Vagina (tissue), 2 donors: ENCODE results near the gene TPSAB1. TPM values are rescaled to one million over a fixed set of nuclear protein-coding genes. Genes with fewer than 3 reads are reported as not detected.

Source experiments
- DNase-seq, 2 donors: peaks; one replicate each; pipeline ENCODE4 v3.0.0-alpha.2; 2017; ENCODE audit errors: extremely low spot score in 2 of 2
- H3K27ac ChIP-seq: fragments of 200-600 bp; sonication (generic); one replicate; pipeline ENCODE4 v1.5.1; 2019
- H3K27me3 ChIP-seq: fragments of 200-600 bp; sonication (generic); one replicate; pipeline ENCODE4 v1.5.1; 2019
- H3K36me3 ChIP-seq, 2 donors: fragments of 200-600 bp; sonication (generic); one replicate each; pipeline ENCODE4 v1.5.1; 2017 to 2019
- H3K4me1 ChIP-seq: fragments of 200-600 bp; sonication (generic); one replicate; pipeline ENCODE4 v1.5.1; 2019
- H3K4me3 ChIP-seq, 2 donors: fragments of 200-600 bp; sonication (generic); 1 replicate in 1 of 2; 2 replicates in 1 of 2; pipeline ENCODE4 v1.5.1; 2016 to 2019
- H3K9me3 ChIP-seq: fragments of 200-600 bp; sonication (generic); one replicate; pipeline ENCODE4 v1.5.1; 2019
- POLR2A ChIP-seq, 2 donors: fragments of 450-650 bp; IDR thresholded peaks; one replicate each; pipeline ENCODE4 v1.6.1; 2017; ENCODE audit warnings: antibody characterized with exemption in 2 of 2, mild to moderate bottlenecking in 2 of 2, moderate library complexity in 2 of 2
- POLR2AphosphoS5 ChIP-seq, 2 donors: sonication (generic); formaldehyde crosslinking; IDR thresholded peaks; one replicate each; pipeline ENCODE4 v1.9.0; 2017; ENCODE audit warnings: antibody characterized with exemption in 2 of 2, mild to moderate bottlenecking in 2 of 2, low read depth in 1 of 2; ENCODE audit not compliant: insufficient read depth in 1 of 2
- intact Hi-C: fragments of 100-400 bp; cut with DNase I; formaldehyde crosslinking; loops from one replicate; pipeline ENCODE4 v1.15.1; 2023
- total RNA-seq: library from RNA; depleted of rRNA; stranded (reverse); fragments of >200 nt; gene quantifications from one replicate; pipeline ENCODE4 v1.2.3, GENCODE V29; 2016
- TF ChIP-seq, protein P1 (sequence below), 3 experiments: fragments of 450-650 bp in 2 of 3; fragments of 200-600 bp in 1 of 3; sonication (generic) in 1 of 3; IDR thresholded peaks; one replicate each; pipeline ENCODE4 v1.5.1; 2017 to 2019; ENCODE audit warnings: antibody characterized with exemption in 3 of 3, mild to moderate bottlenecking in 2 of 3, moderate library complexity in 2 of 3

TPSAB1 gene
- total RNA-seq, 1 donor from 2014 or later, result 70.0 TPM

DNA sequence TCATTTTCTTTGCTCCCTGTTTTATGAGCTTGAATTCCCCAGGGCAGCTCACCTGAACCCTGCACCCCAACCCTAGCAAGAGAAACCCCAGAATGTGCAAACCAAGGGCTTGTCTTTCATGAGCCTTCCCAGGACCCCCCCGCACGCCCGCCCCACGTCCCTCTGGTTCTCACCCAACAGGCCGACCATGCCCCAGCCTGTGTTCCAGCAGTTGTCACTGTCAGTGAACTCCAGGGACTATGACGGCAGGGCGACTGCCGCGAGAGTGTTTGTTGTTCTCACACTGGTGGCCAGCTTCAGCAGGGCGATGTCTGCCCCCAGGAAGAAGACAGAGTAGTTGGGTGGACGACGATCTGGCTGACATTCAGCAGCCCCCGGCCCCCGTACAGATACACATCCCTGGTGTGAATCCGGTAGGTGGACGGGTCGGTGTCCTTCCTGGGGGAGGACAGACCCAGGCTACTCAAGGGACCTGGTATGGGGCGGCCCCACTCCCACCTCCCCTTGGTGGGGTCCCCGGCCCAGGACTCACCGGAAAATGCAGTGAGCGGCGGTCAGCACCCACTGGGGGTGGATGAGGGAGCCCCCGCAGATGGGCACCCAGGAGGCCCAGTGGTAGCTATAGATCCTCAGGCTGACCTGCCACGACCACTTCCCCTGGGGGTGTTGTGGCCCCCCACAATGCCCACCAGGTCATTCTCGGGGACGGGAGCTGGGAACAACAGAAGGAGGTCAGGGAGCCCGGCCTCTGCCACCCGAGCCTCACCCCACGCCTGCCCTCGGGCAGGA, 35.5 kb downstream of the TPSAB1 start:
- peaks cover 8% of the 10 kb centered on the region for H3K4me1 ChIP-seq
- no peak overlapping the region for H3K27ac ChIP-seq
- no peaks in the 10 kb centered on the region for H3K27me3 ChIP-seq
- intact Hi-C loops, result no loop called here
- H3K9me3 ChIP-seq, result no peaks in the 10 kb centered on the region
- DNase-seq, result no peak
- TF ChIP-seq POLR2AphosphoS5 (IDR thresholded peaks at IDR 0.05; ENCODE audit: insufficient read depth in 1 of 2, low read depth in 1 of 2) (no peak), POLR2A (IDR thresholded peaks at IDR 0.05) (no peak)
- TF ChIP-seq, protein P1, sequence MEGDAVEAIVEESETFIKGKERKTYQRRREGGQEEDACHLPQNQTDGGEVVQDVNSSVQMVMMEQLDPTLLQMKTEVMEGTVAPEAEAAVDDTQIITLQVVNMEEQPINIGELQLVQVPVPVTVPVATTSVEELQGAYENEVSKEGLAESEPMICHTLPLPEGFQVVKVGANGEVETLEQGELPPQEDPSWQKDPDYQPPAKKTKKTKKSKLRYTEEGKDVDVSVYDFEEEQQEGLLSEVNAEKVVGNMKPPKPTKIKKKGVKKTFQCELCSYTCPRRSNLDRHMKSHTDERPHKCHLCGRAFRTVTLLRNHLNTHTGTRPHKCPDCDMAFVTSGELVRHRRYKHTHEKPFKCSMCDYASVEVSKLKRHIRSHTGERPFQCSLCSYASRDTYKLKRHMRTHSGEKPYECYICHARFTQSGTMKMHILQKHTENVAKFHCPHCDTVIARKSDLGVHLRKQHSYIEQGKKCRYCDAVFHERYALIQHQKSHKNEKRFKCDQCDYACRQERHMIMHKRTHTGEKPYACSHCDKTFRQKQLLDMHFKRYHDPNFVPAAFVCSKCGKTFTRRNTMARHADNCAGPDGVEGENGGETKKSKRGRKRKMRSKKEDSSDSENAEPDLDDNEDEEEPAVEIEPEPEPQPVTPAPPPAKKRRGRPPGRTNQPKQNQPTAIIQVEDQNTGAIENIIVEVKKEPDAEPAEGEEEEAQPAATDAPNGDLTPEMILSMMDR (IDR thresholded peaks at IDR 0.05), result no peak
- H3K4me3 ChIP-seq, result no peak overlapping the region
- H3K36me3 ChIP-seq, result no peaks in the 10 kb centered on the region

DNA sequence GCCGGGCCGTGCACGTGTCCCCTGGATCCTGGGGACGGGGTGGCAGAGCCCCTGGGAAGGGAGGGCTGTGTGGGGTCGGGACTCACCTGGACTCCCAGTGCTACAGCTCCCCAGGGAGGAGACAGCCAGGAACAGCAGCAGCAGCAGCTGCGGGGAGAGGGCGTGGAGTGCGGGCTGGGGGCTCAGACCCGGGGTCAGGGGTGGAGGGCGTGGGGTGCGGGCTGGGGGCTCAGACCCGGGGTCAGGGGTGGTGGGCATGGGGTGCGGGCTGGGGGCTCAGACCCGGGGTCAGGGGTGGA, 36.0 kb downstream of the TPSAB1 start:
- Histone ChIP-seq H3K27me3 (no peaks in the 10 kb centered on the region), H3K4me1 (peaks cover 8% of the 10 kb centered on the region), H3K4me3 (no peak overlapping the region), H3K27ac (no peak overlapping the region), H3K9me3 (no peaks in the 10 kb centered on the region), H3K36me3 (no peaks in the 10 kb centered on the region)
- DNase-seq, result no peak
- intact Hi-C loops, result no loop called here
- TF ChIP-seq POLR2A (IDR thresholded peaks at IDR 0.05), result no peak
- no peak for TF ChIP-seq POLR2AphosphoS5 (IDR thresholded peaks at IDR 0.05; ENCODE audit: insufficient read depth in 1 of 2, low read depth in 1 of 2)
- TF ChIP-seq, protein P1 (IDR thresholded peaks at IDR 0.05), result no peak

DNA sequence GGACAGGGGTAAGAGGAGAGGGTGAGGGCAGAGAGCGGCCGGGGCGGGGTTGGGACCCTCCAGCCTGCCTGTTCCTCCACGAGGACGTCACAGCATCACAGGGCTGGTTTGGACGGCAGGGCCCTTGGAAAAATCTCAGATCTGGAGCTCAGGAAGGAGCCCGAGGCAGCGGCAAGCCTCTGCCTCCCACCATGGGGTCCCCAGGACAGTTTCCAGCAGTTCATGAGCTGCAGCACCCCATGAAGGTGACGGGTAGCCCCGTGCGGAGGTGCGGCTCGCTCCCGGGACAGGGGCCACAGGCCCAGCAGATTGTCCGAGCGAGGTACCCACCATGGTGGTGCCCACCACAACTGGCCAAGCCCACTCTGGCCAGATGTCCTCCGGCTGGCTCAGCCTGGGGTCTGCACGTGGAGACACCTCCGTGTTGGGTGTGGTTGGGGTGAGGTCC, 36.7 kb downstream of the TPSAB1 start:
- H3K27ac ChIP-seq, result no peak overlapping the region
- H3K36me3 ChIP-seq, result no peaks in the 10 kb centered on the region
- no peaks in the 10 kb centered on the region for H3K27me3 ChIP-seq
- peaks cover 1% of the 10 kb centered on the region for H3K4me1 ChIP-seq
- no peak overlapping the region for H3K4me3 ChIP-seq
- TF ChIP-seq, protein P1 (IDR thresholded peaks at IDR 0.05), result no peak
- TF ChIP-seq POLR2AphosphoS5 (IDR thresholded peaks at IDR 0.05; ENCODE audit: insufficient read depth in 1 of 2, low read depth in 1 of 2) (no peak), POLR2A (IDR thresholded peaks at IDR 0.05) (no peak)
- H3K9me3 ChIP-seq, result no peaks in the 10 kb centered on the region
- DNase-seq, result no peak
- intact Hi-C loops, result no loop called here

DNA sequence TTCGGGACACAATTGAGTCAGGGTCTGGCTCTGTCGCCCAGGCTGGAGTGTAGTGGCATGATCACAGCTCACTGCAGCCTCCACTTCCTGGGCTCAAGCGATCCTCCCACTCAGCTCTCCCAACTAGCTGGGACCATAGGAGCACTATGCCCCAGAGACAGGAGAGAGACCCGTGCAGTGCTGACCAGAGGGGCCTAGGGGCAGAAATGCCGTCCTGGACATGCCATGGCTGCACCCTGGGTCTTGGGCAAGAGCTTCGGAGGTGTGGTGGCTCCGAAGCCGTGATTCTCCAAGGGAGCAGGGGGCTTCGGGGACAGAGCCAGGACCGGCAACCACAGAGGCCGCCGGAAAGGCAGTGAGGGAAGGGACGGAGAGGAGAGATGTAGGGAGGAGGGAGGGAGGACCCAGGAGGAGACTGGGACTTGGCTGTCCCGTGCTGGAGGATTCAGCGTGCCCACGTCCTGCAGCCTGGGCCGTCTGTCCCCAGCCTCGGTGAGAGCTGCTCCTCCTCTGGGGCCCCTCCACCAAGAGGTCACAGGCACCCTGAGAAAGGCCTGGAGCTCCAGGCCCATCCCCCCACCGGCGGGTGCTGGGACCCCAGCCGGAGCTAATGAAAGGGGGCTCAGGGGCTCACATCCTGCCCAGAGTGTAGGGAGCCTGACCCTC, 37.2 kb downstream of the TPSAB1 start:
- intact Hi-C loops, result no loop called here
- H3K9me3 ChIP-seq, result no peaks in the 10 kb centered on the region
- H3K36me3 ChIP-seq, result no peaks in the 10 kb centered on the region
- DNase-seq, result no peak
- H3K4me3 ChIP-seq, result no peak overlapping the region
- no peaks in the 10 kb centered on the region for H3K4me1 ChIP-seq
- TF ChIP-seq POLR2A (IDR thresholded peaks at IDR 0.05), result no peak
- TF ChIP-seq, protein P1 (IDR thresholded peaks at IDR 0.05), result no peak
- no peak for TF ChIP-seq POLR2AphosphoS5 (IDR thresholded peaks at IDR 0.05; ENCODE audit: insufficient read depth in 1 of 2, low read depth in 1 of 2)
- no peak overlapping the region for H3K27ac ChIP-seq
- H3K27me3 ChIP-seq, result no peaks in the 10 kb centered on the region

DNA sequence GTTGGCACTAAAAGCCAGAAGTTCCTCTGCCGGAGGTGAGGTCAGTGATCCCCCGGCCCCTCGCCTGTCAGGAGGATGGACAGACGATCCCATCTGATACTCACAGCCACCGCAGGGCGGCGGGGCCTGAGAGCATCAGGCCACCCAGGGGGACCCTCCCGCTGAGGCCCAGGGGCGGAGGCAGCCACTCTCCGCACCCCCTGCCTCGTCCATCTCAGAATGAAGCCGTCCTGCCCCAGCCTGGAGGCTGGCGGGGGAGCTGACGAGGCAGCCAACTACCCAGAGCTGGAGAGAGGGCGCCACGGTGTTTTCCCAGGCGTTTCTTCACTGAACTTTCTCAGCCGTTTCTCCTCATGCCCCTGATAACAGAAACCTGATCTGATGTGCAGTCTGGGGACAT, 38.0 kb downstream of the TPSAB1 start:
- Histone ChIP-seq H3K36me3 (no peaks in the 10 kb centered on the region), H3K4me3 (no peak overlapping the region), H3K27ac (no peak overlapping the region), H3K27me3 (no peaks in the 10 kb centered on the region), H3K9me3 (no peaks in the 10 kb centered on the region), H3K4me1 (no peaks in the 10 kb centered on the region)
- intact Hi-C loops, result no loop called here
- no peak for TF ChIP-seq POLR2A (IDR thresholded peaks at IDR 0.05)
- TF ChIP-seq, protein P1 (IDR thresholded peaks at IDR 0.05), result no peak
- DNase-seq, result no peak
